ENCODE results near the gene CIDEB.

Gene CIDEB

DNA sequence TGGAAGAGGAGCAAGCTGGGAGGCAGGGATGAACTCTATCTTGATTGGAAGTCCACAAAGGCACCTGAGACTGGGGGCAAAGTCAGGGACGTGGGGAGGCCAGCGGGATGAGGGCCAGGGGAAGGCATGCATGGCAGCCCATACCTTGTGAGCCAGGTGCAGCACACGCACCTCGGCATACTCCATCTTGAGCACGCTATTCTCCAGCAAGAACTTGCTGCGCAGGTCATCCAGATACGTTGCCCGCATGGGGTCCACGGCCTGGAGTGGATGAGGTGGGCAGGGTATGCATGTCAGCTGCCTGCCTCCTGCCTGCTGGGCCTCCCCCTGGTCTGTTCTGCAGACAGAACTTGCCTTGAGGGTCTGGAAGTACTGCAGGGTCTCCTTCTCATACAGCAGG lies 40.3 kb downstream of the CIDEB start:
- peaks cover 8% of the 10 kb centered on the region for H3K4me1 ChIP-seq (ENCODE audit: low read depth, poor library complexity, severe bottlenecking)
- H3K36me3 ChIP-seq (ENCODE audit: insufficient read depth), result no peaks in the 10 kb centered on the region
- H3K27ac ChIP-seq, result no peak overlapping the region
- H3K9ac ChIP-seq, result no peak overlapping the region
- no peaks in the 10 kb centered on the region for H3K79me2 ChIP-seq (ENCODE audit: insufficient read depth, low read depth)
- no peak overlapping the region for H3K4me2 ChIP-seq
- H2AFZ ChIP-seq (ENCODE audit: low read depth), result no peak overlapping the region
- no peak overlapping the region for H3K4me3 ChIP-seq (IDR thresholded peaks at IDR 0.05; ENCODE audit: insufficient read depth, low read depth, low read length)
- H4K20me1 ChIP-seq (ENCODE audit: insufficient read depth), result no peaks in the 10 kb centered on the region
- H3K27me3 ChIP-seq (ENCODE audit: insufficient read depth, low read depth), result no peaks in the 10 kb centered on the region
- TF ChIP-seq, protein P1, sequence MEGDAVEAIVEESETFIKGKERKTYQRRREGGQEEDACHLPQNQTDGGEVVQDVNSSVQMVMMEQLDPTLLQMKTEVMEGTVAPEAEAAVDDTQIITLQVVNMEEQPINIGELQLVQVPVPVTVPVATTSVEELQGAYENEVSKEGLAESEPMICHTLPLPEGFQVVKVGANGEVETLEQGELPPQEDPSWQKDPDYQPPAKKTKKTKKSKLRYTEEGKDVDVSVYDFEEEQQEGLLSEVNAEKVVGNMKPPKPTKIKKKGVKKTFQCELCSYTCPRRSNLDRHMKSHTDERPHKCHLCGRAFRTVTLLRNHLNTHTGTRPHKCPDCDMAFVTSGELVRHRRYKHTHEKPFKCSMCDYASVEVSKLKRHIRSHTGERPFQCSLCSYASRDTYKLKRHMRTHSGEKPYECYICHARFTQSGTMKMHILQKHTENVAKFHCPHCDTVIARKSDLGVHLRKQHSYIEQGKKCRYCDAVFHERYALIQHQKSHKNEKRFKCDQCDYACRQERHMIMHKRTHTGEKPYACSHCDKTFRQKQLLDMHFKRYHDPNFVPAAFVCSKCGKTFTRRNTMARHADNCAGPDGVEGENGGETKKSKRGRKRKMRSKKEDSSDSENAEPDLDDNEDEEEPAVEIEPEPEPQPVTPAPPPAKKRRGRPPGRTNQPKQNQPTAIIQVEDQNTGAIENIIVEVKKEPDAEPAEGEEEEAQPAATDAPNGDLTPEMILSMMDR (conservative IDR thresholded peaks at IDR 0.05; ENCODE audit: low read depth, low read length), result no peak

DNA sequence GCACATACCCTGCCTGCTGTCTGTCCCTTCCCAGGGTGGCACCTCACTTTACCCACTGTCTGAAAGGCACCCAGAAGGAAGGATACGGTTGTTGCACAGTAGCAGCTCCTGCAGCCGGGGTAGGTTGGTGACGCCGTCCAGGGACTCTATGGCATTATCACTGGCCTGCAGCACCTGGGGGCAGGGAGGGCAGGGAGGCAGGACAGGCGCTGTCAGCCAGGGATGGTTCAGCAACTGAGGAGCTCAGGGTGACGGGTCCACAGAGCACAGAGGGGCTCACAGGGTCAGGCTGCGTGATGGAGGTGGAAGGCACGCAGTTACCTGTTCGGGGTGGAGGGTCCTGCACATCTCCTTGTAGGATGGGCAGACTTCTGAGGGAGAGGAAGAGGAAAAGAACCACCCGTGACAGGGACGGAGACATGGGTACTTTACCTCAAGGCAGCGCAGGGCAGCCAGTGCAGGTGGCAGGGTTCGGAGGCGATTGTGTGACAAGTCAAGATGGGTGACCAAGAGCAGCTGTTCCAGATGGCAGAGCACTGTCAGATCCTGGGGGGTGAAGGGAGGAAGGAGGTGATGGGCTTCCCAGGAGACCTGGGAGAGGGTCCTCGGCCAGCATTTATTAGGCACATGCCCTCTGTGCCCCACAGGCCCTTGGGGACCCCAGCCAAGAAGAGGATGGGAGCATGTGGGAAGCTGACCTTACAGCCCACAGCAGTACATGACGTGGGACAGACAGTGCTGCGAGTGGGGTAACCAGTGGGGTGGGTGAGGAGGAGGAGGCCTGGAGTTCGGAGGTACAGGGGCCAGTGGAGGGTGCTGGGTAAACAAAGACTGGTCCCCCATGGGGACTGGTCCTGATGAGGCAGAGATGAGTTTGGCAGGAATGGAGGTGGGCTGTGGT lies 41.2 kb downstream of the CIDEB start:
- H3K79me2 ChIP-seq (ENCODE audit: insufficient read depth, low read depth), result no peaks in the 10 kb centered on the region
- H3K27me3 ChIP-seq (ENCODE audit: insufficient read depth, low read depth), result no peaks in the 10 kb centered on the region
- no peaks in the 10 kb centered on the region for H4K20me1 ChIP-seq (ENCODE audit: insufficient read depth)
- H3K36me3 ChIP-seq (ENCODE audit: insufficient read depth), result no peaks in the 10 kb centered on the region
- TF ChIP-seq, protein P1 (conservative IDR thresholded peaks at IDR 0.05; ENCODE audit: low read depth, low read length), result no peak
- no peak overlapping the region for H3K4me2 ChIP-seq
- no peak overlapping the region for H3K9ac ChIP-seq
- H3K27ac ChIP-seq, result no peak overlapping the region
- H3K4me1 ChIP-seq (ENCODE audit: low read depth, poor library complexity, severe bottlenecking), result no peaks in the 10 kb centered on the region
- no peak overlapping the region for H2AFZ ChIP-seq (ENCODE audit: low read depth)
- H3K4me3 ChIP-seq (IDR thresholded peaks at IDR 0.05; ENCODE audit: insufficient read depth, low read depth, low read length), result no peak overlapping the region

DNA sequence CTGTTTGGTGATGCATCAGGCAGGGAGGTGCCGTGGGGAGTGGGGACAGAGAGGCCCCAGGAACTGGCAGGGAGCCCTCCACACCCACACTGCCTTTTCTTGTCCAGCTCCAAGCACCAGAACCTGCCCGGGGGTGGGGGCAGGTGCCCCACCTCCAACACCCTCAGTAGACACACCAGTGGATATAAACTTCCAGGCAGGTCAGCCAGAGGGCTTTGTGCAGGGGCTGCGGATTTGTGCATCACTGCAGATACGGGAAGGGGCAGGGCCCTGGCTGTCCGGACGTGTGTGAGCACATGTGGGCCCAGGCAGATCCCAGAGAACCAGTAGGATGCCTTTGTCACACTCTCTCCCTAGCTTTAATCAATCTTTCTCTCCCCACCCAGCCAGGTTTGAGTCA lies 43.5 kb downstream of the CIDEB start:
- no peak overlapping the region for H3K27ac ChIP-seq
- H3K4me3 ChIP-seq (IDR thresholded peaks at IDR 0.05; ENCODE audit: insufficient read depth, low read depth, low read length), result no peak overlapping the region

DNA sequence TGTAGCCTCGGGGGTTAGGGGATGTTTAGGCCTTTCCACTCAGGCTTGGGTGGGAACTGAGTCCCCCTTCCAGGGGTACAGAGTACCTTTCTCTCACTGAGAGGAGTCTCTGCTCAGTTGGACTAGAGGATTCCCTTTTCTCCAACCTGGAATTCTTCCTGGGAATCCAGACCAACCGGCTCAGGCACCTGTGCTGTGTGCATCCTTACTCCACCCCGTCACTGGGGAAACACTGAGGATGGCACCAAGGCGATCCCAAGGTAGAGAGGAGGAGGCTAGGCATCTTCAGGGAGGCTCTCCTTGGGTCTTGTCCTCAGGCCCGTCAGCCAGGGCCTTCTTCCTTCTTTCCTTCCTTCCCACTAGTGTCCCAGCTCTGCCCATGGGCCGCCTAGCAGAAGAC lies 43.9 kb downstream of the CIDEB start:
- Histone ChIP-seq H3K27me3 (ENCODE audit: insufficient read depth, low read depth) (no peaks in the 10 kb centered on the region), H3K27ac (no peak overlapping the region), H3K4me2 (no peak overlapping the region), H4K20me1 (ENCODE audit: insufficient read depth) (no peaks in the 10 kb centered on the region), H3K9ac (no peak overlapping the region), H2AFZ (ENCODE audit: low read depth) (no peak overlapping the region), H3K36me3 (ENCODE audit: insufficient read depth) (no peaks in the 10 kb centered on the region), H3K79me2 (ENCODE audit: insufficient read depth, low read depth) (no peaks in the 10 kb centered on the region), H3K4me1 (ENCODE audit: low read depth, poor library complexity, severe bottlenecking) (no peaks in the 10 kb centered on the region), H3K4me3 (IDR thresholded peaks at IDR 0.05; ENCODE audit: insufficient read depth, low read depth, low read length) (no peak overlapping the region)
- TF ChIP-seq, protein P1 (conservative IDR thresholded peaks at IDR 0.05; ENCODE audit: low read depth, low read length), result no peak

More for the DNA sequence above, 43.5 kb downstream of the CIDEB start:
- H3K4me2 ChIP-seq, result no peak overlapping the region
- TF ChIP-seq, protein P1 (conservative IDR thresholded peaks at IDR 0.05; ENCODE audit: low read depth, low read length), result no peak
- H4K20me1 ChIP-seq (ENCODE audit: insufficient read depth), result no peaks in the 10 kb centered on the region
- no peaks in the 10 kb centered on the region for H3K27me3 ChIP-seq (ENCODE audit: insufficient read depth, low read depth)
- no peak overlapping the region for H3K9ac ChIP-seq
- no peaks in the 10 kb centered on the region for H3K79me2 ChIP-seq (ENCODE audit: insufficient read depth, low read depth)
- no peaks in the 10 kb centered on the region for H3K36me3 ChIP-seq (ENCODE audit: insufficient read depth)
- H3K4me1 ChIP-seq (ENCODE audit: low read depth, poor library complexity, severe bottlenecking), result no peaks in the 10 kb centered on the region
- H2AFZ ChIP-seq (ENCODE audit: low read depth), result no peak overlapping the region
